NCI-H2081 treated with DMSO at 0.1 percent for 48 hours (cell line): ENCODE measurements around the gene DCTPP1.
A peak's percentile ranks its signal among the peaks of the same experiment; 100 is the strongest.
"Not testable (repeated sequence)": the region's sequence is repeated elsewhere in the genome, so short reads cannot be mapped to it uniquely, and the experiment has no call there.

Experiments
- DNase-seq: peaks from one replicate; lab custom pipeline; 2025; lab: John Stamatoyannopoulos, UW

Gene DCTPP1

GRCh38 chr16:30413112-30413806 lies 16.6 kb downstream of the DCTPP1 start:
- DNase-seq: no peak

GRCh38 chr16:30409125-30410060 lies 20.4 kb downstream of the DCTPP1 start:
- DNase-seq: no peak

DNA sequence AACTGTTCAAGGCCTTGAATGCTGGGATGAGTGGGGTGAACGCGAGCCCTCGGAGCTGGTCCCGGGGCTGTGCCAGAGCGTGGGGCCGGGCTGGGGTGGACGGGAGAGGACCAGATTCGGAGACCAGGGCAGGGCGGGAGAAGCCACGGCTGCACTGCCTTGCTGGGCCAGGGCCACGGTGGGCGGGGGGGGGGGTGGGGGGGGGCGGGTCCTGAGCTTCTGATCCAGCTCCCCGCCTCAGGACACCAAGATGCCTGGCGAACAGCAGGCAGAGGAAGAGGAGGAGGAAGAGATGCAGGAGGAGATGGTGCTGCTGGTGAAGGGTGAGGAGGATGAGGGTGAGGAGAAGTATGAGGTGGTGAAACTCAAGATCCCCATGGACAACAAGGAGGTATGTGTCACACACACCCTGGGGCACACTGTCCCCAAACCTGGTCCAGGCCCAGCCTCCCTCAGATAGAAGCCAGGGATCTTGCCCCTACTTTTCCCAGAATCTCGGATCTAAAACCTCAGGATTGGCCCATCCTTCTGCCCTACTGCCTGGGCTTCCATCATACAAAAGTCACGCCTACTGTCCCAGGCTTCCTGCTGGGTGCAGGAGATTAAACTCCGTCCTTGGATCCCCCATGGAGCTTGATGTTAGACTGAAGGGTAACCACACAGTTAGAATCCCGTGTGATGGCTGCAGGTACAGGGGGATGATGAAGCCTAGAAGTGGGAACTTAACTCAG lies 21.9 kb downstream of the DCTPP1 start:
- no peak for DNase-seq

GRCh38 chr16:30407102-30407803 lies 22.6 kb downstream of the DCTPP1 start, which contains the start of gene ZNF771:
Gene ZNF771 (plus strand): TSS chr16:30407606. CDS start chr16:30408054, 448 bp downstream.
- no peak for DNase-seq

- no peak for DNase-seq
Observed at GRCh38 chr16:30406795-30407101, 23.1 kb downstream of the DCTPP1 start.

- no peak for DNase-seq
Observed at GRCh38 chr16:30401768-30402425, 27.9 kb downstream of the DCTPP1 start.

- no peak for DNase-seq
Observed at GRCh38 chr16:30399435-30400186, 30.2 kb downstream of the DCTPP1 start.

GRCh38 chr16:30398661-30399434 lies 31.0 kb downstream of the DCTPP1 start:
- no peak for DNase-seq

- no peak for DNase-seq
Observed at GRCh38 chr16:30397776-30398660, 31.8 kb downstream of the DCTPP1 start.

DNA sequence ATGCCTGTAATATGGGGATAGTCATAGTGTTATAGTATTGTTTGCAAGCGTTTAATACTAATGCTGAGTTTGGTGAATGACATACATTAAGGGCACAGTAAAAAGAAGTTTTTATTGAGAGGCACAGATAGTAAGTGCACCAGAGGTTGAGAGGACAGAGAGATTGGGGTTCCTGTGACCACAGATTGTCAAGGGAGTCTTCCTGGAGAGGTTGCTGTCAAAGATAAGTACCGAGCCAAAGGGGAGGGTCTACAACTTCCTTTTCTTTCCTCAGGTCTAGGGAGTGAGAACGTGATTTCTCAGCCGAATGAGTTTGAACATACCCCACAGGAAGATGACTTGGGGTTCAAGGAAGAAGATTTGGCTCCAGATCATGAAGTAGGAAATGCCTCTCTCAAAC lies 32.8 kb downstream of the DCTPP1 start:
- no peak for DNase-seq

GRCh38 chr16:30396627-30397026 lies 33.2 kb downstream of the DCTPP1 start:
- not testable (repeated sequence) for DNase-seq

GRCh38 chr16:30395992-30396585 lies 33.7 kb downstream of the DCTPP1 start:
- no peak for DNase-seq

DNA sequence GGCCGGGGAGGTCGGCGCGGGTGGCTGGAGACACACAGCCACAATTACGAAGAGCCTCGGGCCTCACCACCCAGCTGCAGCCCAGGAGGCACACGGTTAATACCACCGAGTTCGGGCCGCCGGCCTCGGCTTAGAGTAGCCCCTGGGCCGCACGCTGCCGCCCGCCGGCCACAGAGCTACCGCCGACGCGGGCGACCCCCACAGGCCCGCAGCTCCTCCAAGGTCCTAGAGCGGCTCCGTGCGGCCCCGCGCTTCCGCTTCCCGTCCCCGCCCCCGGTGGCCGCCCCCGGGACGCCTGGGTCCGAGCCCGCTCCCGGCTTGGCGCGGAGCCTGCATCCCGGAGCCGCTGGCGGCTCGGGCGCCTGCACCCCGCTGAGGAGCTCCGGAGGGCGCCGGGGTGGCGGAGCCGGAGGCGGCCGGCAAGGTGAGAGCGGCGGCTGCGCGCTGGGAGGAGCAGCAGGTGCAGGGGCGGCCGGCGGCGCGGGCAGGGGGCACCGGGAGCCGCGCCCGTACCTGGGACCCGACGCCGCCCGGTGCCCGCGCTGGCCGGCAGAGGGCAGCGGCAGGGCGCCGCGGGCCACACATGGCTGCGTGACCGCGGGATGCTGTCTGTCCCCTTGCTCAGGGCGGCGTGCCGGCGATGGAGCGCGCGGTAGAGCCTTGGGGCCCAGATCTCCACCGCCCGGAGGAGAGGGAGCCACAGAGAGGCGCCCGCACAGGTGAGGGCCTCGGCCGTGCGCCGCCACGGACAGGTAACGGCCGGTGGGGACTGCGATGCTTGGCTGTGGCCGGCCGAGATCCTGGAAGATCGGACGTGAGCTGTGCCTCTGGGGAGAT lies 34.5 kb downstream of the DCTPP1 start, which contains the start of gene ZNF48:
Gene ZNF48, plus strand, starts transcription at position 266 of the 837 bp plus-strand sequence. Its CDS starts 375 bp downstream, at position 641.
- DNase-seq: peak; percentile 6

GRCh38 chr16:30394592-30395154 lies 35.2 kb downstream of the DCTPP1 start:
- DNase-seq: no peak

DNA sequence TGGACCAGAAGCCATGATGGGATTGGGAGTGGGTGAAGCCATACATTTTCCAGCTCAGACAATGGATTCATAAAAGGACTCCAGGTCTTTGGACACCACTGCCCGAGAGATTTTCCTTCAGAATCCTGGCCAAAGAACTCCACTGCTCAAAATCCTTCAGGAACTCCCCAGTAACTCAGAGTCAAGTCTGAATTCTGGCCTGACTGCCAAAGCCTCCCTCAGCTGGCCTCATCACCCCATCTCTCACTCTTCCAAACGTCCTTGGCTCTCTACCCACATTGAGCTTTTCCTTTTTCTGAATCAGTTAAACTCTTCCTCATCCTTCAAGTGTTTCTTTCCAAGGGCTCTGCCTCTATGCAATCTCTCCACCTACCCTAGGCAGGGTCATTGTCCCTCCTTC lies 46.3 kb downstream of the DCTPP1 start:
- DNase-seq: no peak

DNA sequence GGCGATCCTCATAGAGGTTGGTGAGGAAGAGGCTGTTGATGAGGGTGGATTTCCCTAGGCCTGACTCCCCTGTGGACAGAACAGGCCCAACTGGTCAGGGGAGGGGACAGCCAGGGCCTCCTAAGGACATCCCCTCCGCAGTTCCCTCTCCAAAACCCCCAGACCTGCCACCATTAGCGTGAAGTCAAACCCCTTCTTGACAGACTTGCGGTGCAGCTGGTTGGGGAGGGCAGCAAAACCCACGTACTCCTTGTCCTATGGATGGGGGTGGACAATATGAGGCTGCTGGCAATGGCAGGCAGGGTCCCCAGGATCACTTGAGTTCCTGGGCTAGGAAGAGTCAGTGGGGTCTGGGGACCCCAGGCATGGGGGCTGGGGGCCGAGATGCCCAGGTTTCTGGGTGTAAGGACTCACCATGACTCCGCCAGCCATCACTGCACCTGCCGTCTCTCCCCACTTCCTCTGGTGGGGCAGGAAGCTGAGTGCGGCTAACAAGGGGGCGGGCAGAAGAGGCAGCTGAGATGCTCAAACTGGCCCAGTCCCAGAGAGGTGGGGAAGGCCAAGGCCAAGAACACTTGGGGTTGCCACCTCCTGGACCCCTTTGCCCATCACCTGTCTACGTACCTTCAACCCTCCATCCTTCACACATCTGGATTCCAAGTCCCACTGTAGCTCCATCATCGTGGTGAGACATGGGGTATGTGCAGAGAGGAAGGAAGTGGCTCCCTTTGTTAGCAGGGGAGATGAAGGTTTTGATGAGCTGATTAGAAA lies 47.5 kb downstream of the DCTPP1 start, which contains the start of gene SEPTIN1:
Gene SEPTIN1, minus strand, starts transcription at position 451 of the 771 bp plus-strand sequence. Its CDS starts 19 bp downstream, at position 432.
- no peak for DNase-seq
